Stimulated activated CD8-positive, alpha-beta memory T cell treated with anti-CD3 and anti-CD28 coated beads, Interleukin-7, amount 100 ng/mL, for 4 hours (primary cell): ENCODE data around the gene KCNJ15.

Experiments
- DNase-seq, 2 donors: peaks; one replicate each; pipeline ENCODE4 v3.0.0-alpha.2; 2020; ENCODE audit warnings: low read depth in 2 of 2

KCNJ15 gene

DNA sequence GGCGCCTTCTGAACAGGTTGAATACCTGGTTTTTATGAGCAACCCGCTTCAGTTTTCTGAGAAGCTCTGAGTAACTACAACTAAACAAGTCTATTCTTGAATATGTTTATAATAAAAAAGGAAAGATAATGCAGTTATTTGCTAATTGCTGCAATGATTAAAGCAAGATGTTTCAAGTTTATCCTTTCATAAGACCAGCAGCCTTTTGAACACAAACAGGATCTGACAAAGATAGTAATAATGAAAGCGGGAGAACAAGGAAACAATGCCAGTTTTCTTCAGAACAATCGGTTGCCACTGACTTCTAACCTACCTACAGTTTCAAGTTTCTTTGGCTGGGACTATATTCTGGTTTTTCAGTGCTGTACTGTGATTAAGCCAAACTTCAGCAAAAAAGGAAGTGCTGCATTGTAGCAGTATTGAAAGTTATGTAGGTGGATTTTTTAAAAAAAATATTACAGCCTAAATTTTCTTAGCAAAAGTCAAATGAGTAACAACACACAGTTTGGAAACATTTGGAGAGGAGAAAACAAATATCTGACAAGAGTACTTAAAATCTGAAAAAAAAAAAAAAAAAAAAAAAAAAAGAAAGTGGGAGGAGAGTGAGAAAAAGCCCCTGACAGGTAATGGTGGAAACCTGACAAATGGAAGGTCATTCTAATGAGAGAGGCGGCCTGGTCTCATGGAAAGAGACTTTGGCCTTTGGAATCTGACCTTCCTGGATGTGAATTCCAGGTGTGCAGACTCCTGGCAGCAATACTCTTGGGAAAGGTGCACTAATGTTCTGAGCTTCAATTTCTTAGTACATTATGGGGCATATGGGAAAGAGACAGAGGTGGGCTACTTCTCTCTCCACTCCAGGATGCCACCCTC, 11.4 kb downstream of the KCNJ15 start:
- DNase-seq, result no peak

DNA sequence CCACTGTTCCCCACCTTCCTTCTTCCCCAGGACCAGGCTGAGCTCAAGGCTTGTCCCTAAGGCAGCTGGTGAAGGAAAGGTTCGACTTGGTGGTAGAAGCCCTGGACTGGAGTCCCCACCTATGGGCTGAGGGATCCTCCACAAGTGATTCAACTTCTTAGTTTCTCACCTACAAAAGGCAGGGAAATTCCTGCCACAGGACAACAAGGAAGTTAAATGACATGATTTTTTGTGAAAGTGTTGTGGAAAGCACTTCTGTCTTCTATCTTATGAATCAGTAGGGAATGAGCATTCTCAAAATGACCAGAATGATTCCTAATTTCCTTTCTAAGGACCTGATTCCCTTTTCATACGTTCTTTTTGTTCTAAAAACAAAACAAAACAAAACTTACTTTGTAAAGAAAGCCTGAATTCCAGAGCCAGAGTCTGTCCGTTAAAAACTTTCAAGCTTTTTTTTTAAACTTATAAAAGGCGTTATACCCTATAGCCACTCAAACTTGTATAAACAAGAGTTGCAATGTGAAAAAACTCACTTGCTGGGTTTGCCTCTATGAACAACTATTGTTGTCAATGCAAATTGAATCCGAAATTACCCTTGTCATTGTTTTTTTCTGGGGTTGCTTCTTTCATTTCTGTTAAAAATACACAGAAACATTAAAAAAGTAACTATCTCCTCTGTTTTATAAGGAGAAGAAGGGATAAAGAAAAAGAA, 12.2 kb downstream of the KCNJ15 start:
- DNase-seq, result no peak

DNA sequence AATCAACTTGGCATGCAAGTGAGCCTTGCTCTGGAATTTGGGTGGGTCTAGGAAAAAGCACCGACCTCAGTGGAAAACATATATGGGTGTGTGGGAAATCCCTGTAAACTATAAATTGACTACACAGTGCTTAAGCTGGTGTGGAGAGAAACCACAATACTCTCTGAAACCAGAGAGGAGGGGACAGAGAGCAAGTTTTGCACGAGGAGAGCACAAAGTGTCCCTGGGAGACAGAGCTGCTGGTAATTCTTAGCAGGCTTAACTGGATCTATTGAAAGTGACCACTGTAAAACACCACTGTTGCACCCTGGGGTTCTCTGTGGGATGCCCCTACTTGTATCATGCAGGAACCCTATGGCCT, 12.8 kb downstream of the KCNJ15 start:
- DNase-seq, result no peak

- DNase-seq, result no peak
Observed at GRCh38 chr21:38272215-38272614, 15.4 kb downstream of the KCNJ15 start.

DNA sequence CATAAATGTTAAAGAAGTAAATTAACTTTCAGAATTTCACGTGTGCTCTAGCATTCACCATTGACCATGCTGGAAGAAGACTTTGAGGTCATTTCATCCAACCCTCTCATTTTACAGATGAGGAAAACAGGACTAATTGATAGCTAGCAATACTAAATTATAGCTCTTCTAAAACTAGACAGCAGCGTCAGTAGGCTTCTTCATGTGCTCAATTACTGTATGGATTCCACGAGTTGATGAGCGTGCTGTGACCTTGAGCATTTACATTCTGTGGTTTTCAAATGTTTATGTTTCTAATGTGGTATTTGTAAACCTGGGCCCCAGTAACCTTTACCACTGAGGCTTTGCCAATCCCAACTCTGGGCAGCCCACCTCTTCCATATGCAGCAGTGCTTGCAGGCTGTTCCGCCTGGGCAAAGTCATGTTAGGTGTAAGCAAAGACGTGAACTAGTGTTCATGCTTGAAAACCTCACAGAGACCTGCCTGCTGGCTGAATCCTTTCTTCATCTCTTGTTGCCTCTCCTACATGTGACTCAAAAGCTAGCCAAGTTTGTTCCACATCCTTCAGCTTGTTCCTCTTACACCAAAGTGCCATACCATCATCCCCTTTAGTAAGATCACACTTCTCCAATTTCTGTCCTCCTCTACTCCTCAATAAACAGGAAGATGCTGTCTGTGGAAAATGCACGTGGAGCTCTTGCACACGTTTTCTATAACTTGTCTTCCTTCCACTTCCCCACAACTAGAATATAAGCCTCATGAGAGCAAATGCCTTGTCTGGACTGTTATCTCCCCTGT, 17.2 kb downstream of the KCNJ15 start:
- no peak for DNase-seq

DNA sequence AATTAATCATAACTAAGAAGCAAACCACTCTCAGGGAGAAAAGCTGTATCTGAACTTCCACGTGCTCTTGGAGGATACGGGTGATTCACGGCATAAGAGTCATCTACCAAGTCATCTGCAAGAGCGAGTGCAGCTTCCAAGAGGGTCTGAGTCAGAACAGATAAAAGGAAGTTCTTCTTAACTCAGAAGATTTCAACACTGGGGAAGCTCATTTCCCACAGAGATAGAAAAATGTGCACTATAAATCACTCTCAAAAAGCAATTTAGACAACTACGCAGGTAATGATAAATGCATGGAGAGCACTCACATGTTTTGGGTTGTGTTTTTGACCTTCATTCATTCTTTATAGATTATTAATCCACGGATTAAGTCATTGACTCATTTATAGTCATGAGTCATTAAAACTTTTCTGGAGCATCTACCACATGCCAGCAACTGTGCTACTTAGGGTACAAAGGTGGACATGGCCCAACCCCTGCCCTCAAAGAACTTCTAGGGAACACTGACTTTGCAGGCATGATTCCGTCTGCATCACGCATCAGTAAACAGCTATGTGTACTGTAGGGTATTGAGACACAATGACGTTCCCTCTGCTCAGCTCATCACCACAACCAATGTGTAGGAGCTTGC, 20.8 kb downstream of the KCNJ15 start:
- DNase-seq, result no peak

DNA sequence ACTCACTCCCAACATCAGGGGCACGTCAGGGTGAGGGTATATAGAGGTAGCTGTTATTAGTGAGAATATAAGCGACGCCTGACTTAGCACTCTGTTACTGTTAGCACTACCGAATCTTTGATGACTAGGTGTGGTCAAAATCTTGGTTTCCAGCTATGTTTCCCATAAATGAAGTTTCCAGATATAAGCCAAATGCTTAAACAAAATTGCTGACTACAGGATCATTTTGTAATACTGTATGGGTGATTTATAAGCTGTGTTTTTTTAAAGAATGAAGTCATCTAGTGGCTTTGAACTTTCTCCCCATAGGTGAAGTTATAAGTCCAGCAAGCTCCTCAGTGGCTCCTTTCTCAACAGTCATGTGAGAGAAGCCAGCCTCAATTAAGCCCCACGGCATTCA, 23.7 kb downstream of the KCNJ15 start:
- DNase-seq, result no peak

- DNase-seq, result no peak
Observed at GRCh38 chr21:38280867-38281266, 24.1 kb downstream of the KCNJ15 start.

DNA sequence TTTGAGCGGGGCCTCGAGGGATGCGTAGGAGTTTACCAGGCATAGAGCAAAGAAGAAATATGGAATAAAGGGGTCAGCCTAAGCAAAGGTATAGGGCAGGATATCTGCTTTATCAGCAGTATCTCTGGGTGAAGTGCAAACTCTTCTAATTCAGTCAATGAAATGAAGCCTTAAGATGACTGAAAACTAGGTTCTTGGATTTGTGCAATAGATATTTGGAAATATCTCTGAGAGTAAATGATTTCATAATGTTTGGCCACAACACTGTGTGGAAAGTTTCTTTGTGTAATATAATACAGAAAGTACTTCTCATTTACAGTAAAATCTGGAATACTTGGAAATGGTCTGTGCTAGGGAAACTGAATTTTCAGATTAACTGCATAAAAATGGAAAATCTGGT, 26.1 kb downstream of the KCNJ15 start:
- no peak for DNase-seq

- no peak for DNase-seq
Observed at GRCh38 chr21:38284216-38284615, 27.4 kb downstream of the KCNJ15 start.

- DNase-seq, result no peak
Observed at GRCh38 chr21:38286739-38287471, 30.1 kb downstream of the KCNJ15 start.

- no peak for DNase-seq
Observed at GRCh38 chr21:38287476-38287875, 30.7 kb downstream of the KCNJ15 start.

DNA sequence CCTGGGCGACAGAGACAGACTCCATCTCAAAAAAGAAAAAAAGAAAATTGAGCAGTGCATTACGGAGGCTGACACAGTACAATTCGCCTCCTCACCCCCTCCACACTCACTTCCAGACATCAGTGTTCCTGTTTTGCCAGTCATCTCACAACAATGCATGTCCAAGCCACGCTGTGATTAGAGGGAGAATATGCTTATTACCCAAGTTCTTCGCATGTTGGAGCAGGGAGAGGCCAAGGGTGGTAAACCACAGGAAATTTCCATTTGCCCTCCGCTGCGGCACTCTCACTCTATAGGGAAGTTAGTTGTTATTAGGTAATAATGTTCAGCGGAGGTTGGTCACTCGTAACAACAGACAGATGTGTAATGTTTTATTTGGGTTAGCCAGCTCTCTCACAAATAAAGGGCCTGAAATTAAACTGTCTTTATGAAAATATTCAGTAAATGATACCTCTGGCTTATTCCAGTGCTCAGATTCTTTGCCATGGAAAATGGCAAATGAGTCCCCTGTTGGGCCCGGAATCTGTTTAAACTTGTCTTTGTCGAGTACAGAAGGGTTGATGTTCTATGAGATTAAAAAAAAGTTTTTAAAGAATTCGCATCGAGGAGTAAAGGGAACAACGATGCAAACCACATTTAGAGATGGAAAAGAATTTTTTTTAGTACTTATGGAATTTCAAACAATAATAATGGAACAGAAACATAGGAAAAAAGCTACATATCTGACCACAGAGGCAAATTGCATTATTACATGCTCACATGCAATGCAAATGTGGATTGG, 33.1 kb downstream of the KCNJ15 start:
- DNase-seq, result no peak

DNA sequence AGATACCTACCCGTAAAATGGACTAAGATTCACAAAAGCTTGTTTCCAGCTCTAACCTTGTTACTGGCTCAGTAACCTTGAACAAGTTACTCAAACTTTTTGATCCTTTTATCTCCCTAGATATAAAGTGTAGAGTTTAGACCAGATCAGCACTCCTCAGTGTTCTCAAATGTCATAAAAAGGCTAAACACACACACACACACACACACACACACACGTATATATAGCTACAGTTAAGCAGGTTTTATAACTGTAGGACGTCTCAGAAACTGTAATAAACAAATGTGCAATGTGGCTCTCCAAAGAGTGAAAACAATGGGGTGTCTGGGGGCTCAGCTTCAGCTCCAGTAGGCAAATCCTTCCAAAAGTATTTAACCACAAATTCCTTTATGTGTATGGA, 34.0 kb downstream of the KCNJ15 start:
- DNase-seq, result no peak

DNA sequence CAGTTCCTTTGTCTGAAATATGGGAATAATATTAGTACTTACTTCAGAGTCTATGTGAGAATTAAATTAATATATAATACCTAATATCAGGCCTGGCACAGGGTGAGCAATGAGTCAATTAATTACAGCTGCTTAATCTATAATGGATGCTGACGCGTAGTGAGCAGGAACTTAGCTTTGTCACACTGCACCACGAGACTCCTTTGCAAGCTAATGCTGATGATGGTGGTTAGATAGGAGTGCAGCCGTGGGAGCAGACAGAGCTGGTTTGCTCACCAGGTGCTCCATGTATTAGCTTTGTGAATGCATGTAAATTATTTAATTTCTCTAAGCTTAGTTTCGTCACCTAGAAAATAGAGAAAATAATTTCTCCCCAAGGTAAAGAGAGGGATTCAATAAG, 35.1 kb downstream of the KCNJ15 start:
- DNase-seq, result no peak

- DNase-seq, result no peak
Observed at GRCh38 chr21:38293113-38293512, 36.3 kb downstream of the KCNJ15 start.

- DNase-seq, result no peak
Observed at GRCh38 chr21:38293765-38294164, 37.0 kb downstream of the KCNJ15 start.

GRCh38 chr21:38294609-38295008, 37.8 kb downstream of the KCNJ15 start:
- no peak for DNase-seq

GRCh38 chr21:38295997-38296764, 39.4 kb downstream of the KCNJ15 start:
- DNase-seq, result no peak

DNA sequence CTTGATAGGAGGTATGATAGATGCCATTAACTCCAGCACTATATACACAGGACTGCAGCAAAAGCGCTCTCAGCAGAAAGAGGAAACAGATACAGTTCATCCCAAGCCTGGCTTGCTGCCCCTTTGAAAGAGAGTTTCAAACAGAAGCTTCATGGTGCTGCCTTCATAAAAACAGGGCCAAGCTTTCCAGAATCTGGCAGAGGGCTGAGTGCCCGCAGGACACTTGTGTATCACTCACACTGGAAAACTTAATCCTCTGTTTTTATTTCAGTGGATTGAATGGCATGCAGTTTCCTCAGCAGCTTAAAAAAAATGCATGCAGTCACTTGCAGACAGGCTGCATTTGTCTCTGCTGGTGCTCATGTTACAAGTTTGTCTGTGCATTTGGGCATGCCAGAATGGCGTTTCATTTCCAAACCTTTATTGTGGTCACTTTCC, 40.4 kb downstream of the KCNJ15 start:
- DNase-seq, result no peak
